HCT116 (cell line): ENCODE results near the gene TMEM14A. TPM values are rescaled to one million over a fixed set of nuclear protein-coding genes. Genes with fewer than 3 reads are reported as not detected.

Experiments used
- ATAC-seq: fragments of 200-7000 bp; cut with Tn5 transposase; 2 replicates; pipeline ENCODE4 v1.9.1; 2020; ENCODE audit warnings: mild to moderate bottlenecking, moderate library complexity
- BruUV-seq: library from RNA; stranded (reverse); fragments of 400-500 nt; replicated peaks from 2 replicates; lab custom pipeline; 2021; lab: Mats Ljungman, UMichigan
- CTCF ChIA-PET: fragments of 300-600 bp; sonication (Branson Sonifier 250); formaldehyde crosslinking; loops from one replicate; lab custom pipeline; 2021; ENCODE audit warnings: antibody characterized with exemption; lab: Charles Lee
- POLR2A ChIA-PET: fragments of 300-600, 350-600 bp; sonication (Branson Sonifier 250); formaldehyde crosslinking; loops from one replicate; lab custom pipeline; 2021; ENCODE audit warnings: antibody characterized with exemption; lab: Charles Lee
- RAD21 ChIA-PET, 2 experiments: fragments of 300-600 bp; sonication (Branson Sonifier 250); formaldehyde crosslinking; loops; one replicate each; lab custom pipeline; 2023; ENCODE audit warnings: low total read pairs in 2 of 2; ENCODE audit not compliant: uncharacterized antibody in 2 of 2, unreplicated experiment in 2 of 2, low non-redundant PET in 1 of 2; lab: Charles Lee
- DNase-seq: peaks from one replicate; pipeline ENCODE4 v3.0.0-alpha.2; 2010; ENCODE audit warnings: low read depth, low spot score
- H2AFZ ChIP-seq: fragments of 200-600 bp; shearing (Covaris generic), sonication (generic); 2 replicates; pipeline ENCODE4 v1.6.1; 2017; ENCODE audit warnings: low read depth, mixed run types, mixed read lengths, antibody characterized with exemption, low read length; ENCODE audit not compliant: poor library complexity, severe bottlenecking
- H3K27ac ChIP-seq: 2 replicates; pipeline ENCODE4 v1.5.1; 2012; ENCODE audit warnings: low read depth, low read length
- H3K27me3 ChIP-seq: fragments of 200-600 bp; sonication (generic); 2 replicates; pipeline ENCODE4 v1.6.1; 2016; ENCODE audit warnings: mixed run types, low read length, mixed read lengths; ENCODE audit not compliant: insufficient read depth
- H3K36me3 ChIP-seq, 2 experiments: fragments of 200-500 bp in 1 of 2; fragments of 200-600 bp in 1 of 2; sonication (Bioruptor generic) in 1 of 2; sonication (generic) in 1 of 2; 2 replicates each; pipeline versions ENCODE4 v1.5.1 to v1.6.1; 2014 to 2016; ENCODE audit warnings: low read length in 2 of 2, inconsistent platforms in 1 of 2, mixed read lengths in 1 of 2, mixed run types in 1 of 2; ENCODE audit not compliant: insufficient read depth in 2 of 2, control insufficient read depth in 1 of 2
- H3K4me1 ChIP-seq, 2 experiments: fragments of 200-600 bp in 1 of 2; sonication (generic) in 1 of 2; 2 replicates each; pipeline versions ENCODE4 v1.5.1 to v1.6.1; 2012 to 2017; ENCODE audit warnings: low read length in 2 of 2, inconsistent platforms in 1 of 2, mild to moderate bottlenecking in 1 of 2, mixed read lengths in 1 of 2, mixed run types in 1 of 2, moderate library complexity in 1 of 2; ENCODE audit not compliant: insufficient read depth in 2 of 2, control insufficient read depth in 1 of 2
- H3K4me2 ChIP-seq: fragments of 200-600 bp; sonication (generic); 2 replicates; pipeline ENCODE4 v1.6.1; 2017; ENCODE audit warnings: mixed run types, low read length, mixed read lengths
- H3K4me3 ChIP-seq, 2 experiments: fragments of 200-600 bp in 1 of 2; sonication (generic) in 1 of 2; replicated peaks in 1 of 2; 2 replicates each; pipeline ENCODE4 v1.5.1; 2011 to 2016; ENCODE audit warnings: low read length in 2 of 2, control low read depth in 1 of 2, low read depth in 1 of 2, mild to moderate bottlenecking in 1 of 2, mixed read lengths in 1 of 2, mixed run types in 1 of 2
- H3K79me2 ChIP-seq: fragments of 200-600 bp; sonication (generic); 2 replicates; pipeline ENCODE4 v1.6.1; 2017; ENCODE audit warnings: mild to moderate bottlenecking, mixed run types, low read length, moderate library complexity, mixed read lengths; ENCODE audit not compliant: insufficient read depth
- H3K9ac ChIP-seq: fragments of 200-600 bp; sonication (generic); 2 replicates; pipeline ENCODE4 v1.6.1; 2016; ENCODE audit warnings: low read length, mixed read lengths
- H3K9me2 ChIP-seq: fragments of 200-600 bp; sonication (generic), shearing (Covaris generic); 2 replicates; pipeline ENCODE4 v1.6.1; 2017; ENCODE audit warnings: mixed run types, mild to moderate bottlenecking, moderate library complexity; ENCODE audit not compliant: insufficient read depth
- H3K9me3 ChIP-seq, 2 experiments: fragments of 200-500 bp in 1 of 2; fragments of 200-600 bp in 1 of 2; sonication (Bioruptor generic) in 1 of 2; sonication (generic) in 1 of 2; 2 replicates each; pipeline ENCODE4 v1.6.1; 2014 to 2017; ENCODE audit warnings: low read length in 2 of 2, mixed read lengths in 2 of 2, inconsistent platforms in 1 of 2, low read depth in 1 of 2, mild to moderate bottlenecking in 1 of 2, mixed run types in 1 of 2, moderate library complexity in 1 of 2; ENCODE audit not compliant: control insufficient read depth in 1 of 2, insufficient read depth in 1 of 2
- H4K20me1 ChIP-seq: fragments of 200-600 bp; sonication (generic), shearing (Covaris generic); 2 replicates; pipeline ENCODE4 v1.6.1; 2017; ENCODE audit warnings: mixed run types, mild to moderate bottlenecking, moderate library complexity; ENCODE audit not compliant: insufficient read depth
- CBX3 ChIP-seq: IDR thresholded peaks from 2 replicates; pipeline ENCODE4 v1.6.1; 2012; ENCODE audit warnings: low read depth
- CEBPB ChIP-seq: IDR thresholded peaks from 2 replicates; pipeline ENCODE4 v1.6.1; 2012; ENCODE audit warnings: low read depth
- EGR1 ChIP-seq: IDR thresholded peaks from 2 replicates; pipeline ENCODE4 v1.6.1; 2012; ENCODE audit warnings: low read depth
- EZH2 ChIP-seq: fragments of 200-600 bp; sonication (generic); IDR thresholded peaks from 2 replicates; pipeline ENCODE4 v1.6.1; 2017; ENCODE audit warnings: antibody characterized with exemption, mixed run types
- EZH2phosphoT487 ChIP-seq: fragments of 200-600 bp; IDR thresholded peaks from 2 replicates; pipeline ENCODE4 v1.6.1; 2018; ENCODE audit warnings: antibody characterized with exemption, borderline replicate concordance
- JUND ChIP-seq: IDR thresholded peaks from 2 replicates; pipeline ENCODE4 v1.6.1; 2012
- POLR2A ChIP-seq: IDR thresholded peaks from 2 replicates; pipeline ENCODE4 v1.7.0; 2011; ENCODE audit warnings: borderline replicate concordance; ENCODE audit not compliant: insufficient read depth, insufficient read length; ENCODE audit errors: extremely low read depth
- SIN3A ChIP-seq: IDR thresholded peaks from 2 replicates; pipeline ENCODE4 v1.6.1; 2012; ENCODE audit warnings: low read depth
- SP1 ChIP-seq: IDR thresholded peaks from 2 replicates; pipeline ENCODE4 v1.6.1; 2012; ENCODE audit warnings: low read depth
- SRF ChIP-seq: IDR thresholded peaks from 2 replicates; pipeline ENCODE4 v1.6.1; 2012; ENCODE audit warnings: low read depth
- YY1 ChIP-seq: IDR thresholded peaks from 2 replicates; pipeline ENCODE4 v1.6.1; 2011; ENCODE audit warnings: low read length, low read depth, moderate library complexity, mild to moderate bottlenecking; ENCODE audit not compliant: insufficient replicate concordance; ENCODE audit errors: extremely low read depth
- ZFX ChIP-seq: fragments of 450-650 bp; IDR thresholded peaks from 2 replicates; pipeline ENCODE4 v1.6.1; 2017
- ZNF274 ChIP-seq: fragments of 200-500 bp; sonication (Bioruptor generic); IDR thresholded peaks from 2 replicates; pipeline ENCODE4 v1.6.1; 2014; ENCODE audit warnings: mild to moderate bottlenecking, low read depth, low read length, inconsistent platforms
- intact Hi-C: fragments of 100-400 bp; cut with micrococcal nuclease; formaldehyde crosslinking; loops from 2 replicates; pipeline ENCODE4 v1.10.0; 2022
- total RNA-seq: library from RNA; stranded (reverse); gene quantifications from one replicate; pipeline ENCODE4 v1.2.1, GENCODE V29; 2021; ENCODE audit not compliant: unreplicated experiment
- TF ChIP-seq, protein P1 (sequence below): IDR thresholded peaks from 2 replicates; pipeline ENCODE4 v1.6.1; 2012
- TF ChIP-seq, protein P2 (sequence below), 3 experiments: fragments of 200-600 bp in 1 of 3; sonication (generic) in 1 of 3; IDR thresholded peaks in 2 of 3; conservative IDR thresholded peaks in 1 of 3; 2 replicates each; pipeline ENCODE4 v1.5.1; 2012 to 2017; ENCODE audit warnings: low read depth in 2 of 3, low read length in 2 of 3, antibody characterized with exemption in 1 of 3, borderline replicate concordance in 1 of 3, control low read depth in 1 of 3, mild to moderate bottlenecking in 1 of 3, mixed read lengths in 1 of 3, mixed run types in 1 of 3, moderate library complexity in 1 of 3; ENCODE audit not compliant: insufficient read depth in 1 of 3
- TF ChIP-seq, protein P3 (sequence below): IDR thresholded peaks from 2 replicates; pipeline ENCODE4 v1.6.1; 2011; ENCODE audit warnings: mild to moderate bottlenecking, low read length, moderate library complexity; ENCODE audit not compliant: insufficient replicate concordance; ENCODE audit errors: extremely low read depth

Gene TMEM14A
- total RNA-seq, 1 experiment from 2014 or later: 51.5 TPM

DNA sequence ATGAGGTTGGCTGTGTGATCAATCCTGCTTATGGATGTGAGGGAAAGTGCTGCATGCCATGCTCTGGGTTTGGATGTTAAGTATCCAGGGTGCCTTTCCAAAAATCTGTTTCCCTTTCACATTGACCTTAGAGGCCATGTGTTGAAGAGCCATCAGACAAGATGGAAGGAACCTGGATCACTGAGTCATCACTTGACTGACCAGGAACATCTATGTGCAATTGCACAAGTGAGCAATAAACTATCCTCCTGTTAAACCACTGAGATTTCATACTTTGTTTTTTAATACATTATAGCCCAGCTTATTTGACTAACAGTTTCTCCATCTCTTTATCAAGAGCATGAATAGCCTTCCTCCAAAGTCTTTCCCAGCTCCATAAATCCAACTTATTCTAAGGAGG lies 17.8 kb upstream of the TMEM14A start:
- no peaks in the 10 kb centered on the region for H3K36me3 ChIP-seq
- intact Hi-C loops: loop anchor here (5.0 kb wide), 1 partner anchor 56 kb away; no protein-coding TSS in a partner anchor
- DNase-seq (no peak), ATAC-seq (no peak)
- no peak overlapping the region for H3K4me3 ChIP-seq
- H3K27ac ChIP-seq: no peak overlapping the region
- H3K4me2 ChIP-seq: no peak overlapping the region
- no peaks in the 10 kb centered on the region for H3K79me2 ChIP-seq
- H3K9ac ChIP-seq: no peak overlapping the region
- RAD21 ChIA-PET: interaction anchor here in 1 of 2 experiments (1.6 kb wide), 1 partner anchor 234 kb away, joined by 4 read pairs; the partner anchor contains the start of gene EFHC1
- no peaks in the 10 kb centered on the region; a peak in 1 of 4 replicates for H3K4me1 ChIP-seq
- no peaks in the 10 kb centered on the region for H3K27me3 ChIP-seq
- POLR2A ChIA-PET: no interaction called here
- BruUV-seq: no TSS peak
- H3K9me3 ChIP-seq: no peaks in the 10 kb centered on the region
- H3K9me2 ChIP-seq: no peaks in the 10 kb centered on the region
- CTCF ChIA-PET: interaction anchor here (1.8 kb wide), 2 partner anchors 229 to 246 kb away, joined by 6 read pairs; no protein-coding TSS in a partner anchor
- no peak overlapping the region for H2AFZ ChIP-seq
- TF ChIP-seq YY1 (no peak), POLR2A (no peak), ZNF274 (no peak), EZH2phosphoT487 (no peak), CEBPB (no peak), EZH2 (no peak), ZFX (no peak)
- TF ChIP-seq, protein P1, sequence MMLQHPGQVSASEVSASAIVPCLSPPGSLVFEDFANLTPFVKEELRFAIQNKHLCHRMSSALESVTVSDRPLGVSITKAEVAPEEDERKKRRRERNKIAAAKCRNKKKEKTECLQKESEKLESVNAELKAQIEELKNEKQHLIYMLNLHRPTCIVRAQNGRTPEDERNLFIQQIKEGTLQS: no peak
- no peaks in the 10 kb centered on the region for H4K20me1 ChIP-seq

GRCh38 chr6:52654007-52654406 lies 16.9 kb upstream of the TMEM14A start:
- ChIA-PET RAD21 (no interaction called here), CTCF (no interaction called here), POLR2A (no interaction called here)
- Histone ChIP-seq H3K9me3 (no peaks in the 10 kb centered on the region), H4K20me1 (no peaks in the 10 kb centered on the region), H3K4me1 (no peaks in the 10 kb centered on the region; a peak in 1 of 4 replicates), H2AFZ (no peak overlapping the region), H3K79me2 (no peaks in the 10 kb centered on the region), H3K9ac (no peak overlapping the region), H3K4me3 (no peak overlapping the region), H3K4me2 (no peak overlapping the region), H3K9me2 (no peaks in the 10 kb centered on the region), H3K36me3 (no peaks in the 10 kb centered on the region), H3K27ac (no peak overlapping the region), H3K27me3 (no peaks in the 10 kb centered on the region)
- ATAC-seq (no peak), DNase-seq (no peak)
- no TSS peak for BruUV-seq
- intact Hi-C loops: loop anchor here (5.0 kb wide), 1 partner anchor 57 kb away; no protein-coding TSS in a partner anchor
- TF ChIP-seq EGR1: no peak
- TF ChIP-seq CBX3: no peak
- TF ChIP-seq ZFX: no peak
- TF ChIP-seq, protein P2, sequence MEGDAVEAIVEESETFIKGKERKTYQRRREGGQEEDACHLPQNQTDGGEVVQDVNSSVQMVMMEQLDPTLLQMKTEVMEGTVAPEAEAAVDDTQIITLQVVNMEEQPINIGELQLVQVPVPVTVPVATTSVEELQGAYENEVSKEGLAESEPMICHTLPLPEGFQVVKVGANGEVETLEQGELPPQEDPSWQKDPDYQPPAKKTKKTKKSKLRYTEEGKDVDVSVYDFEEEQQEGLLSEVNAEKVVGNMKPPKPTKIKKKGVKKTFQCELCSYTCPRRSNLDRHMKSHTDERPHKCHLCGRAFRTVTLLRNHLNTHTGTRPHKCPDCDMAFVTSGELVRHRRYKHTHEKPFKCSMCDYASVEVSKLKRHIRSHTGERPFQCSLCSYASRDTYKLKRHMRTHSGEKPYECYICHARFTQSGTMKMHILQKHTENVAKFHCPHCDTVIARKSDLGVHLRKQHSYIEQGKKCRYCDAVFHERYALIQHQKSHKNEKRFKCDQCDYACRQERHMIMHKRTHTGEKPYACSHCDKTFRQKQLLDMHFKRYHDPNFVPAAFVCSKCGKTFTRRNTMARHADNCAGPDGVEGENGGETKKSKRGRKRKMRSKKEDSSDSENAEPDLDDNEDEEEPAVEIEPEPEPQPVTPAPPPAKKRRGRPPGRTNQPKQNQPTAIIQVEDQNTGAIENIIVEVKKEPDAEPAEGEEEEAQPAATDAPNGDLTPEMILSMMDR (IDR thresholded peaks at IDR 0.05 in 2 of 3, conservative IDR thresholded peaks at IDR 0.05 in 1 of 3; ENCODE audit: borderline replicate concordance in 1 of 3, insufficient read depth in 1 of 3, low read depth in 2 of 3, low read length in 2 of 3): no peak
- TF ChIP-seq SIN3A: no peak
- TF ChIP-seq, protein P1: no peak
- no peak for TF ChIP-seq SRF
- no peak for TF ChIP-seq EZH2phosphoT487
- TF ChIP-seq JUND: no peak
- no peak for TF ChIP-seq CEBPB
- no peak for TF ChIP-seq ZNF274
- TF ChIP-seq, protein P3, sequence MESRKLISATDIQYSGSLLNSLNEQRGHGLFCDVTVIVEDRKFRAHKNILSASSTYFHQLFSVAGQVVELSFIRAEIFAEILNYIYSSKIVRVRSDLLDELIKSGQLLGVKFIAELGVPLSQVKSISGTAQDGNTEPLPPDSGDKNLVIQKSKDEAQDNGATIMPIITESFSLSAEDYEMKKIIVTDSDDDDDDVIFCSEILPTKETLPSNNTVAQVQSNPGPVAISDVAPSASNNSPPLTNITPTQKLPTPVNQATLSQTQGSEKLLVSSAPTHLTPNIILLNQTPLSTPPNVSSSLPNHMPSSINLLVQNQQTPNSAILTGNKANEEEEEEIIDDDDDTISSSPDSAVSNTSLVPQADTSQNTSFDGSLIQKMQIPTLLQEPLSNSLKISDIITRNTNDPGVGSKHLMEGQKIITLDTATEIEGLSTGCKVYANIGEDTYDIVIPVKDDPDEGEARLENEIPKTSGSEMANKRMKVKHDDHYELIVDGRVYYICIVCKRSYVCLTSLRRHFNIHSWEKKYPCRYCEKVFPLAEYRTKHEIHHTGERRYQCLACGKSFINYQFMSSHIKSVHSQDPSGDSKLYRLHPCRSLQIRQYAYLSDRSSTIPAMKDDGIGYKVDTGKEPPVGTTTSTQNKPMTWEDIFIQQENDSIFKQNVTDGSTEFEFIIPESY: no peak
- no peak for TF ChIP-seq SP1
- TF ChIP-seq YY1: no peak
- TF ChIP-seq EZH2: no peak
